NCI-H187 treated with DMSO at 0.1 percent for 48 hours (cell line): ENCODE measurements around the gene MYO9A.

Source experiments
- DNase-seq: peaks from one replicate; lab custom pipeline; 2025; lab: John Stamatoyannopoulos, UW

Gene MYO9A

GRCh38 chr15:72118017-72118978 is at the start of gene MYO9A, which contains the start of gene SENP8:
MYO9A (minus strand) TSS chr15:72118150; CDS start chr15:72046563, 71,587 bp downstream.
SENP8 (plus strand) TSS chr15:72118403; CDS start chr15:72139624, 21,221 bp downstream.
- peak; percentile 95 for DNase-seq

- DNase-seq = no peak
Measured at GRCh38 chr15:72167445-72167844, 49.5 kb upstream of the MYO9A start.

GRCh38 chr15:72166716-72167417 is 48.9 kb upstream of the MYO9A start:
- DNase-seq = no peak

- no peak for DNase-seq
Measured at GRCh38 chr15:72163719-72164118, 45.8 kb upstream of the MYO9A start.

GRCh38 chr15:72162569-72162968 is 44.6 kb upstream of the MYO9A start:
- no peak for DNase-seq

GRCh38 chr15:72161361-72162132 is 43.6 kb upstream of the MYO9A start:
- DNase-seq = no peak

GRCh38 chr15:72160696-72161245 is 42.8 kb upstream of the MYO9A start:
- no peak for DNase-seq

GRCh38 chr15:72156928-72157327 is 39.0 kb upstream of the MYO9A start:
- DNase-seq = no peak

GRCh38 chr15:72155635-72156616 is 38.0 kb upstream of the MYO9A start:
- peak; percentile 49 for DNase-seq

GRCh38 chr15:72155003-72155621 is 37.2 kb upstream of the MYO9A start:
- DNase-seq = peak; percentile 32

- DNase-seq = no peak
Measured at GRCh38 chr15:72154316-72154715, 36.4 kb upstream of the MYO9A start.

- no peak for DNase-seq
Measured at GRCh38 chr15:72153269-72154000, 35.5 kb upstream of the MYO9A start.

GRCh38 chr15:72147418-72147817 is 29.5 kb upstream of the MYO9A start:
- DNase-seq = no peak

GRCh38 chr15:72146934-72147333 is 29.0 kb upstream of the MYO9A start:
- DNase-seq = no peak

GRCh38 chr15:72146221-72146620 is 28.3 kb upstream of the MYO9A start:
- no peak for DNase-seq

- no peak for DNase-seq
Measured at GRCh38 chr15:72141171-72142084, 23.5 kb upstream of the MYO9A start.

GRCh38 chr15:72140088-72140487 is 22.1 kb upstream of the MYO9A start:
- DNase-seq = no peak

GRCh38 chr15:72139667-72140066 is 21.7 kb upstream of the MYO9A start:
- no peak for DNase-seq
